ENCODE results near the gene PCGF6.
"Not testable (repeated sequence)": the region's sequence is repeated elsewhere in the genome, so short reads cannot be mapped to it uniquely, and the experiment has no call there.

The PCGF6 gene, protein sequence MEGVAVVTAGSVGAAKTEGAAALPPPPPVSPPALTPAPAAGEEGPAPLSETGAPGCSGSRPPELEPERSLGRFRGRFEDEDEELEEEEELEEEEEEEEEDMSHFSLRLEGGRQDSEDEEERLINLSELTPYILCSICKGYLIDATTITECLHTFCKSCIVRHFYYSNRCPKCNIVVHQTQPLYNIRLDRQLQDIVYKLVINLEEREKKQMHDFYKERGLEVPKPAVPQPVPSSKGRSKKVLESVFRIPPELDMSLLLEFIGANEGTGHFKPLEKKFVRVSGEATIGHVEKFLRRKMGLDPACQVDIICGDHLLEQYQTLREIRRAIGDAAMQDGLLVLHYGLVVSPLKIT

GRCh38 chr10:103350517-103351260 is at the start of gene PCGF6:
Gene PCGF6 (minus strand): TSS chr10:103351140. CDS start chr10:103351066, 74 bp downstream.
- peak; percentile 42 to 44 for DNase-seq (ENCODE audit: low read depth in 2 of 2, low spot score in 1 of 2)

GRCh38 chr10:103397191-103397825 is 46.4 kb upstream of the PCGF6 start:
- DNase-seq (ENCODE audit: low read depth in 2 of 2, low spot score in 1 of 2) = no peak

GRCh38 chr10:103396789-103397087 is 45.8 kb upstream of the PCGF6 start:
- DNase-seq (ENCODE audit: low read depth in 2 of 2, low spot score in 1 of 2) = no peak

- peak; percentile 76 to 90 for DNase-seq (ENCODE audit: low read depth in 2 of 2, low spot score in 1 of 2)
These were observed 45.3 kb upstream of the PCGF6 start, which contains the start of the genes ATP5MK and PDCD11 for GRCh38 chr10:103396067-103396788. Gene ATP5MK (minus strand): TSS chr10:103396475. CDS start chr10:103392457, 4,018 bp downstream. Gene PDCD11 (plus strand): TSS chr10:103396626. CDS start chr10:103398427, 1,801 bp downstream.

GRCh38 chr10:103395754-103396066 is 44.8 kb upstream of the PCGF6 start:
- no peak for DNase-seq (ENCODE audit: low read depth in 2 of 2, low spot score in 1 of 2)

GRCh38 chr10:103394180-103394579 is 43.2 kb upstream of the PCGF6 start:
- DNase-seq (ENCODE audit: low read depth in 2 of 2, low spot score in 1 of 2) = no peak

- no peak for DNase-seq (ENCODE audit: low read depth in 2 of 2, low spot score in 1 of 2)
These were observed 31.8 kb upstream of the PCGF6 start for GRCh38 chr10:103382769-103383168.

GRCh38 chr10:103374263-103374662 is 23.3 kb upstream of the PCGF6 start:
- no peak for DNase-seq (ENCODE audit: low read depth in 2 of 2, low spot score in 1 of 2)

DNA sequence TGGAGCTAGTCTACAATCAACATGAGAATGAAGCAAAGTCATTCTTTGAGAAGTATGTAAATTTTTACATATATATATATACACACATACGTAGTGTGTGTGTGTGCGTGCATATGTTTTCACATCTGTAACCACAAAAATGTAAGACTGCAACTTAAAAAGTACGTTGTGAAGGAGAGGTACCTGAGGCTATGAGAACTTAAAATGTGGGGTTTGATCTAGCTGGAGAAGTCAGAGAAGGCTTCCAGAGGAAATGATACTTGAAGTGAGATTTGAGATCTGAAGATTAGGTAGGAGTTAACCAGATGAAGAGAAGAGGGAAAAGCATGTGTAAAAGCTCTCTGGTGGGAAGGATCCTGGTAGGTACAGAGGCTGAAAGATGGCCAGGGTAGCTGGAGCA is 22.6 kb upstream of the PCGF6 start:
- no peak for DNase-seq (ENCODE audit: low read depth in 2 of 2, low spot score in 1 of 2)

DNA sequence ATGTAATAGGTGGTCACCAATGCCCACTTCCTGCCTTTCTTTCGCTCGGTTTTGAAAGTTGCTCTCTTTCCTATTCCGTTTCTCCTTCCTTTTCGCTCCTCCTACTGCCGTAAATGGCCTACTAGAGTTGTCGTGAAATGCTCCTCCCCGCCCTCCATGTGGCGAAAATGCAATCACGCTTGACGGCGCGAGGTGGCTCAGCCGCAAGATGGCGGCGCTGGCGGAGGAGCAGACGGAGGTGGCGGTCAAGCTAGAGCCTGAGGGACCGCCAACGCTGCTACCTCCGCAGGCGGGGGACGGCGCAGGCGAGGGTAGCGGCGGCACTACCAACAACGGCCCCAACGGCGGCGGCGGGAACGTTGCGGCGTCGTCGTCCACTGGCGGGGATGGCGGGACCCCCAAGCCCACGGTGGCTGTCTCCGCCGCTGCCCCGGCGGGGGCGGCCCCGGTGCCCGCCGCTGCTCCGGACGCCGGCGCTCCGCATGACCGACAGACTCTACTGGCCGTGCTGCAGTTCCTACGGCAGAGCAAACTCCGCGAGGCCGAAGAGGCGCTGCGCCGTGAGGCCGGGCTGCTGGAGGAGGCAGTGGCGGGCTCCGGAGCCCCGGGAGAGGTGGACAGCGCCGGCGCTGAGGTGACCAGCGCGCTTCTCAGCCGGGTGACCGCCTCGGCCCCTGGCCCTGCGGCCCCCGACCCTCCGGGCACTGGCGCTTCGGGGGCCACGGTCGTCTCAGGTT is 17.0 kb upstream of the PCGF6 start, which contains the start of gene TAF5:
TSS of gene TAF5 (plus strand) at position 195 of the 737 bp plus-strand sequence. CDS start at position 209, 14 bp downstream.
- DNase-seq (ENCODE audit: low read depth in 2 of 2, low spot score in 1 of 2) = peak; percentile 58 to 78

GRCh38 chr10:103367379-103367781 is 16.4 kb upstream of the PCGF6 start:
- DNase-seq (ENCODE audit: low read depth in 2 of 2, low spot score in 1 of 2) = no peak

GRCh38 chr10:103360791-103361190 is 9.9 kb upstream of the PCGF6 start:
- DNase-seq (ENCODE audit: low read depth in 2 of 2, low spot score in 1 of 2) = not testable (repeated sequence)

DNA sequence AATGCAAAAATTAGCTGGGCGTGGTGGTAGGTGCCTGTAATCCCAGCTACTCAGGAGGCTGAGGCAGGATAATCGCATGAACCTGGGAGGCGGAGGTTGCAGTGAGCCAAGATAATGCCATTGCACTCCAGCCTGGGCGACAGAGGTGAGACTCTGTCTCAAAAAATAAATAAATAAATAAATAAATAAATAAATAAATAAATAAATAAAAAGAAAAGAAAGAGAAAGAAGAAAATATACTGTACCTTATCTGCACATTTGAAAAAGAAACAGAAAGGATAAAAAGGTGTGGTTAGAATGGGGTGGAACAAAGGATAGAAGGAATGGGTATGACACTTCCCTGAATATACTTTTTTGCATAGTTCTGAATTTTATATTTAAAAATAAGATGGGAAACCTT is 8.6 kb upstream of the PCGF6 start:
- not testable (repeated sequence) for DNase-seq (ENCODE audit: low read depth in 2 of 2, low spot score in 1 of 2)

GRCh38 chr10:103355906-103356599 is 5.1 kb upstream of the PCGF6 start:
- DNase-seq (ENCODE audit: low read depth in 2 of 2, low spot score in 1 of 2) = no peak

GRCh38 chr10:103354567-103354966 is 3.6 kb upstream of the PCGF6 start:
- not testable (repeated sequence) for DNase-seq (ENCODE audit: low read depth in 2 of 2, low spot score in 1 of 2)

- DNase-seq (ENCODE audit: low read depth in 2 of 2, low spot score in 1 of 2) = no peak
These were observed 2.3 kb upstream of the PCGF6 start for GRCh38 chr10:103353281-103353680.

- DNase-seq (ENCODE audit: low read depth in 2 of 2, low spot score in 1 of 2) = no peak
These were observed 794 bp downstream of the PCGF6 start for GRCh38 chr10:103350175-103350516.

GRCh38 chr10:103336370-103336769 is 14.6 kb downstream of the PCGF6 start:
- no peak for DNase-seq (ENCODE audit: low read depth in 2 of 2, low spot score in 1 of 2)

DNA sequence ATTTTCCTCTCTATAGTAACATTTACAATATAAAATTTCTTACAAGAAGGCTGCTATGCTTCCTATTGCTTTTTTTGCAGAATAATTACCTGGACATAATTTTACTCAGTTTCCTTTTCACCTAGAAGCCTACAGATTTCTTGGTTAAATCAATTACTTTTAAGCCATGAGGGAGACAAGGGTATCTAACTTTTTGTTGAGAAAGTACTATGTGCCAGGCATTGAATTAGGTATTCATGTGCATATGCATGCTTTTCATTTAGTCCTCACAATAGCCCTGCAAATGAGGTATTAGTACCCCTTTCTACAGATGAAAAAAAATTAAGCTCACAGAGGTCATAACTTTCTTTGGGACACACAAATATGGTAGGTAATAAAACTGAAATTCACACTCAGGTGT is 16.4 kb downstream of the PCGF6 start:
- DNase-seq (ENCODE audit: low read depth in 2 of 2, low spot score in 1 of 2) = no peak

GRCh38 chr10:103333934-103334520 is 16.9 kb downstream of the PCGF6 start:
- no peak for DNase-seq (ENCODE audit: low read depth in 2 of 2, low spot score in 1 of 2)

Measured in stimulated activated CD8-positive, alpha-beta memory T cell treated with anti-CD3 and anti-CD28 coated beads, Interleukin-4, amount 100 ng/mL, for 1 hour (primary cell).